Fibroblast of skin of abdomen (primary cell): ENCODE measurements around the gene RAB6B.

ENCODE experiments used
- DNase-seq: peaks from one replicate; pipeline ENCODE4 v3.0.0-alpha.2; 2013

The RAB6B gene

DNA sequence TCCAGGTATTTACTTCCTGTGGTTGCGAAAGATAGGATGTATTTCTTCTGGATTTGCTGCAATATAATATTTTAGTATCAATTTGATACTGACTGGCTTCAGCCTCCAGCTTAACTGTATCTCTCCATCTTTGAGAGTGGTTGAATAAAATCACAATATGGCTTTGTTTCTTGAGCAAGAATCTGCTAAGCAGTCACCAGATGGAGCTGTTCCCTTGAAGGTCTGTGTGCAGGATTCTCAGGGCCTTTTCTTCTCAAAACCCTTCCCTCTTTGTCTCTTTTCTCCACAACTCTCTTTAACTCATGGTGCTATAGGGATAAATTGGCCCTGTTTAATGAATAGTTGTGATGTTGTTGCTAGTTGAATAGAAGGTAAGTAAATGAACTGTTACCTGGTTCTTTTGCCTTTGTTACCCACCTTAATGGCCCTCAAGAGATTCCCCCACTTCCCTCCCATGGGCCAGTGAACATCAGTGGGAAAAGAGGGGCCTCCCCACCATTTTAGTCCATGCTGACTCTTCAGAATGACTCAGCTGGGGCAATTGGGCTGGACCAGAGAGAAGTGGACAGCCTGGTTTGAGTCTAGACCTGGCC lies 34.8 kb upstream of the RAB6B start:
- peak; percentile 70 for DNase-seq

DNA sequence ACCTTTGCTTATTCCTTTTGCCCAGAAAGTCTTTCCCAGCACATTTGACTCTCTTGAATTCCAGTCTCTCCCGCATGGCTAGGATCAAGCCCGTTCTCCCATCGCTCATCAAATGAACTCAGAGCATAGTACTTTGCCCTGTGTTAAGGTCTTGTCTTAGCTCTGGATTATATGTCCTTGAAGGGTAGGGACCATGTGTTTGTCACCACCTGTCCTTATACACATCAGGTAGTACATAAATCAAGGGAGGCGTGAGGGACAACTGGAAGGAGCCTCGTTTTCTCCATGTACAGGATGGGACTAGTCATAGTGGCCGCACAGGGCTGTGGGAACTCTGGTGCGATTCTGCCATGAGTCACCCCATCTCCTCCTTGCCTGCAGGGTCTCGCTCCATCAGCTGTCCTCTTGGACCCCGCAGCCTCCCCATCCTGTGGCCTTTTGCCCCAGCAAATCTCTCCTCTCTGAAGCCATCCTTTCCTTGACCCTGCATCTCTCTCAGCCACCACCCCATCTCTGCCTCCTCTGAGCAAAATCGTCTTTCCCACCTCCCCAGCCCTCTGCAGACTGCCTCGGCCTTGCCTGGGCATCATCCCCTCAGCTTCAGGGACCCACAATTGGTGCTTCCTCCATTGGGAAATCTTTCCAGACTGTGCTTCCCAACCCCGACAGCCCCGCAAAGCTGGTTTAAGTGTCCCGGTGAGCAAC lies 33.4 kb upstream of the RAB6B start:
- DNase-seq: no peak

DNA sequence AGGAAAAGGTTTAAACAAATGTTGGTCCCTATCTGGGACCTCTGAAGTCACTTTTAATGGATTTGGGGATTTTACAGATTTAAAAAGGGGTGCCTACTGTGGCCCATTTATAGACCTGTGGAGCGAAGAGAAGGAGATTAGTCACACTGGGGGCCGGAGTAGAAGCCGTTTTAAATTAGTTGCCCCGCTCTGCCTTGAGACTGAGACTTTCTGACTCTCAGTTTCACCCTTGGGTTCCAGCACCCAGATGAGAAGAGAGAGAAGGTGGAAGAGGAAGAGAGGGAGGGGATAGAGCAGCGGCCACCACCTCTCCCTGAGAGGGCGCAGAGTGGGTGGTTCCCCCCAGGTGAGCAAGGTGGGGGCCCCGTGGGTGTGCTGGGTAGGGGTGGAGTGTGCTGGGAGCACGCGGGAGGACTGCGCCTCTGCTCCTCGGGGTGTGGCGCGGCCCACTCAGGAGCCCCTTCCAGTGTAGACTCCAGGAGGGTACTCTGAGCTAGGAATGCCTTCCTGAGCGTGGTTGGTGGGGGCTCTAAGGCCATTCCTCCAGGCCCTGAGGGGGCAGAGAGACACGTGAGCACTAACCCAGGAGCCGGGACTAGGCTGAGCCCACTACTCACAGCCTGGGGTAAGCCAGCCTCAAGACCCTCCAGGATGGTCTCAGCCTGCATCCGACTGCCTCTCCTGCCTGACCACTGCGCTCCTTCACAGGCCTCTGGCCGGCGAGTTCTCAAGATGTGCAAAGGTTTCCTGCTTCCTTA lies 32.6 kb upstream of the RAB6B start:
- DNase-seq: no peak

DNA sequence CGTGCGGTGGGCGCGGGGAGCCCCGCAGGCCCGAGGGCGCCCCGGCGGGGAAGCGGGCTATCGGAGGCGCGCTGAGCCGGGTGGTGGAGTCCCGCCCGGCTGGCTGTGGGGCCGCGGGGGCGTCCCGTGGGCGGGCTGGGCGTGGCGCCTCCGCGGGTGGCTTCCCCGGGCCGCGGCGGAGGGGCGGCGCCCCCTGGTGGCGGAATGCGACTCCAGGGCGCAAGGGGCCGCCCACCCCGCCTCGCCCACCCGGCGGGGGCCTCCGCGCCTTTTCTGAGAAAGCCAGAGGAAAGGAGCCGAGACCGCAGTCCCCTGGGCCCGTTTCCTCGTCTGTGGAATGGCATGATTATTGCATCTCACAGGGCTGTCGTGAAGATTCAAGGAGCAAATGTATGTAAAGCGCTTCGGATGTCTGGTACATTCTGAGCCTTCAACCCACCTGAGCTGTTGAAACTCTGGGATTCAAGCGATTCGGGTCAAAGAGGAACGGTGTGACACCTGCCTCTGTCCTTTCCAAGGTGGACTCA lies 31.9 kb upstream of the RAB6B start:
- DNase-seq: peak; percentile 38

DNA sequence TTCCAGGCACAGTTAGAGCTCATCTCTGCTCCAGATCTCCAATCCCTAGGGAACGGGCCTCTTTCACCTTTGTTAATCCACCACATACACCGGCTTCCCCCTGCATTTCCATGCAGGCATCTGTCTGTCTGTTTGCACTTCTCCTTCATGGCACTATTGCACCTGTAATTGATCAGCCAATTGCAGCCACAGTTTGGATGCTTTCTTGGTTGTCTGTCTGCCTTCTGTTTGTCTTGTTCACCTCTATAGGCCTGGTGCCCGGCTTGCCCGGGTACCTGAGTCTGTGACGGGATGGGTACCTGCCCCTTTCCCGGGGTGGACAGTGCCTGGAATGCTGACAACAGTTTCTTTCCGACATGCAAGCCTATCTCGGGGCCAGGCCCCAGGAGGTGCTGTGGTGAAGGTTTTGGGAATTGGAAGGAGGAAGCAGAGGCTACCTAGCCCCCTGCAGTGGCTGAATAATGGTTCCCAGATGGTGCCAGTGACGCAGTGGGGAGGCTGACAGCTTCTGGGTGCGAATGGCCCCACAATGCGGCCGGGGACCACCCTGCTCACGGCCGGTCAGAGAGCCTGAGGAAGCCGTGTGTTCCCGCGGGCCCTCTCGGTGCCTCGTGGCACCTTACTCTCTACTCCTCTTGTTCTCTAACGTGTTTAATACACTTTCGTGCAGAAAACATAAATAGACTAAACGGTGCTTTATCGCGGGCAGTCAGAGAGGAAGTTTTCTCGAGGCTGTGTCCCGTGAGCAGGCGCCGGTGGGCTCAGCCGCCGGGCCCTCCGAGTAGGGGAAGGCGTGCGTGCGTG lies 31.3 kb upstream of the RAB6B start:
- DNase-seq: peak; percentile 46

DNA sequence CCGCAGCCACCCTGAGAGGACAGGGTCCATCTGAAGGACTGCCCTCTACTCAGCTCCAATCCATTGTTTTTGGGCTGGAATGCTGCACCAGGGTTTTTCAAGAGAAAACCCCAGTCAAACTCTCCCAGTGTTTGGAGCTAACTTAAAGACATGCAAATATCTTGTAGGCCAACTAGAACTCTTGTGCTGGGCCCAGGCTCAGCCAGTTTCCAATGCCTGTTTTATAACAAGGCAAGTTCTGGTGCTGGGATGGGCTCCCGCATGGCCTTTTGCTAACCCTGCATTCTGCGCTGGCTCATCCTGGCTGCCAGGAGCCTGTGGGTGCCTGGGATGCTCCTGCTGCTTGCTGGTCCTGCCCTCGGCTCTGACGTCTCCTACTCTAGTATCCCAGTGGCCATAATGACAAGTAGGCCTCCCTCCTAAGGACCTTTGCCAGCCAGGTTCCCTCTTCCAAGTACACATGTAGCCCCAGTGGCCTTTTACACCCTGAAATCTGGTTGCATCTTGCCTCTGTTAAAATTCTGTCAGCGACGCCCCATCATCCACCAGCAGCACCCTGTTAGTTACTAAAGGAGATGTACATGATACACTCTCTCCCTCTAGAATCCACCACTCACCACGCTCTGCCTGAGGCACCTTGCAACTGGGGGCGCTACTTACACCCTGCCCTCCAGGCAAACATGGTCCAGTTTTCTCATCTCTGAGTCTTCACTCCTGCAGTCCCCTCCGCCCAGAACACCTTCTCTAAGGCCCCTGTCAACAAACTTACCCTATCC lies 30.5 kb upstream of the RAB6B start:
- DNase-seq: no peak

DNA sequence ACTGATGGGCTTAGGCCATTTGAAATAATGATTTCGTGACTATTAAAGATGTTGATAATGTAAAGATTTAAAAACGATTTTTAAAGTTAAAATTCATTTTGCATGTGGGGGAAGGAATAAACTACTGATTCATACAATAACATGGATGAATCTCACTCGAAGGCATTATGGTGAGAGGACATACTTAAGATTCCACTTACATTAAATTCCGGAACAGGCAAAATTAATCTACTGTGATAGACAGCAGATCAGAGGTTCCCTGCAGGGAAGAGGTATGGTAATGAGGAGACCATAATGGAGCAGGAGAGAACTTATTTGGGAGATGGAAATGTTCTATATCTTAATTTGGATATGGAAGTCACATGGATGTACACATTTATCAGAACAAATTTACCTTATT lies 28.4 kb upstream of the RAB6B start:
- DNase-seq: peak; percentile 53

DNA sequence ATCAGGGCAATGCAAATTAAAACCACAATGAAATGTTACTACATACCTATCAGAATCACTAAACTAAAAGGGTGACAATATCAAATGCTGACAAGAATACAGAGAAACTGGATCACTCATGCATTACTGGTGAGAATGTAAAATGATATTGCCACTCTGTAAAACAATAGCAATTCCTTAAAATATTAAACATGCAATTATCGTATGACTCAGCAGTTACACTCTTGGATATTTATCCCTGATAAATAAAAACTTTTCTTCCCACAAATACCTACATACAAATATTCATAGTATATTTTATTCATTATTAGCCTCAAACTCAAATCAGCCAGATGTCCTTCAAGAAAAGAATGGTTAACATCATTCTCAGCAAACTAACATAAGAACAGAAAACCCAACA lies 25.9 kb upstream of the RAB6B start:
- no peak for DNase-seq

DNA sequence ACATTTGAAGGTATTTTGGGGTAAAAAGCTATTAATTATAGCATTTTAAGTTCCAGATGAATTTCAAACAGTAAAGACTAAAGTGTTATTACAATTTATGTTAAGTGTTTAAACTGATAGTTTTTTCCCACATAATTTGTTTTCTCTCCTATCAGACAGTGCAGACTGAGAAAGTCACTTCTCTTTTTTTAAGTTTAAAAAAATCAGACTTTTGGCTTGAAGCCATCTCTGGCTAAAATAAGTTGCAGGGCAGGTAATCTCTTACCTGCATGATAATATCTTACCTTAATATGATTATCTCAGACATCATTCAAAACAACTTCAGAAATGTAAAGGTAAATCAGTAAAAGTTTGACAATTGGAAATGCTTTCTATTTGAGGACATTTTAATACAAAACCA lies 21.5 kb upstream of the RAB6B start:
- no peak for DNase-seq

DNA sequence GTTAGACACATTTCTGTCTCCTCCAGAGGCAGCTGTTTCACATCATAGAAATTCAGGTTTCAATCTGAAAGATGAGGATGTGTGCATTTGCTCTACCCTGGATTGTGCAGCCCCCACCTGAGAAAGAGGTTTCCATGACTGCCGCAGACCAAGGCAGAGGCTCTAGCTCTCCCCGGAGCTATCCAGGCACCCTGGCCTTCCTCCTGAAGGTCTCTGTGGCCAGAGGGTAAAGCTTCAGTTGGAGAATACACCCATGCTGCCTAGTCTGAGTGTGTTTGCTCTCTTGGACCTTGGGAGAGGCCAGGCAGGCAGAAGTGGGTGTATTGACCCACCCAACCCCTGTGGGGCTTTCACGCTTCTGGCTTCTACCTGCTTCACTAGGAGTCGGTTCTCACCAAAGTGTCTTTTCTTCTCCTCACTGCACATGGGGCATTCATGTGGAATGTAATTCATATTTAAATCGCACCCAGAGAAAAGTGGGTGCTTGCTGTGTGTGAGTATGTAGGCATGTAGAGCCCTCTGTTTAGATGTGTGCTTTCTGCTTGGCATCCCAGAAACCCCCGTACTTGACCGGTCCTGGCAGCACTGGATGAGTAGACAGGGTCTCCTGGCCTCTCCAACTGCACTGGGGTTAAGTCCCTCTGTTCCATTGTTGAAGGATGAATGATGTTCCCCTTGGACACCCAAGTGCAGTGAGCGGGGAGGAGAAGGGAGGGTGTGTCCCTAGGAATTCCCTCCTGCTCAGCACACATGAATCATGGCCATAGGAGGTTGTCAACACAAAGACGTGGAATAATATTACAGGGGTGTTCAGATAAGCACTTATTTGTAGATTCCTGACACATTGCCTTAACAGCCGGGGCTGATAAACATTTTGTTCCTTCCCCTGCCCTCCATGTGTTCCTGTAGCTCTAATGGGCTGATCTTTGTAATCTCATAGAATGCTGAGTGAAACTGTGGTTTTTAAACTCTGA lies 20.3 kb upstream of the RAB6B start:
- DNase-seq: no peak

DNA sequence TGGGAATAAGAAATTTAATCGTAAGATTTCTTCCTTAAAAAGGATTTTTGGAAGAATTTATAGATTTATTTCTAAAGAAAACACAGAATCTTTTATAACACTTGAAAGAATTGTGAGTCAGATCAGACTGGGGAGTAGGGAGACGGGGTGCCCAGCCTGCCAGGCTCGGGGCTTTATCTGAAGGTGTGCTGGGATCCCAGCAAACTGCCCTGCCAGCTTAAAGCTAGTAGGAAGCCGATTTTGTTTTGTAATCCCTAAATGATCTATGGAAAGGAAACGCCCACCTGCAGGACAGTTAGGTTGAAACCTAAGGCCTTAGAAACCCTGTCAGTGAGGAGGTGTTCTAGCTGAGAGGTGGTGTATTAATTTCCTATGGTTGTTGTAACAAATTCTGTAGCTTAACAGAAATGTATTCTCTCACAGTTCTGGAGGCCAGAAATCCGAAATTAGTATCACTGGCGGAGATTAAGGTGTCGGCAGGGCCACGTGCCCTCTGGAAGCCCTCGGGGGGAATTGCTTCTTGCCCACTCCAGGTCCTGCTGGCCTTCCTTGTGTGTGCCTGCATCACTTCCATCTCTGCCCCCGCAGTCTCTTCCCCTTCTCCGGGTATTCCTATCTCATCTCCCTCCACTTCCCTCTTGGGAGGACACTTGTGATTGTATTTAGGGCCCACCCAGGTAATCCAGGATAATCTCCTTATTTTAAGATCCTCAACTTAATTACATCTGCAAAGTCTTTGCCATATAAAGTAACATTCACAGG lies 19.3 kb upstream of the RAB6B start:
- no peak for DNase-seq

DNA sequence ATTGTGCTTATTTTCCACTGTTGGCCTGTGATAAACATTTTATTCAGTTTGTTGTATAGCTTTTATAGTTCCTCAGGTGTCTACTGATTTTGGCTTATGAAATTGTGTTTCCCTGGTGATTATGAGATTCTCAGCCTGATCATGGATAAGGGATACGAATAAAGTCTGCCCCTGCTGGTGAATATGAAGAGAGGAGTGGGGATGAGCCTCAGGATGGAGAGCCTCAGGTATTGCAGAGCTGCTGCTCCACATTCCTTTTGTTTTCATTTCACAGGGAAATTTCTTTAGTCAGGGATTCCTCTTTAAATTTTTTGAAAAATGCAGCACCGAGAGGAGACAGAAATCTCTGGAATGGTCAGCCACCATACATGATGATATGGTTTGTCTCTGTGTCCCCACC lies 14.7 kb upstream of the RAB6B start:
- DNase-seq: no peak

DNA sequence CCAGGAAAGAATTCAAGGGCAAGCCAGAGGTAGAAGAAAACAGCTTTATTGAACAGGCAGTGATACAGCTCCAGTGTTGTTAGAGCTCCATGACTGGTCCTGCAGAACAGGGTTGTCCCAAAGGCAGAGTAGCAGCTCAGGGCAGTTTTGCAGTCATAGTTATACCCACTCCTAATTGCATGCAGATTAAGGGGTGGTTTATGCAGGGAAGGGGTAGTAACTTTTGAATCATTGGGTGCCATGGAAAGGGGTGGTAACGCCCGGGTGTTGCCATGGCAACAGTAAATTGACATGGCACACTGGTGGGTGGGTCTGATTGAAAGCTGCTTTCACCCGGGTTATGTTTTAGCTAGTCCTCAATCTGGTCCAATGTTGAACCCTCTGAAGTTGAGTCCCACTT lies 9.7 kb upstream of the RAB6B start:
- DNase-seq: no peak

DNA sequence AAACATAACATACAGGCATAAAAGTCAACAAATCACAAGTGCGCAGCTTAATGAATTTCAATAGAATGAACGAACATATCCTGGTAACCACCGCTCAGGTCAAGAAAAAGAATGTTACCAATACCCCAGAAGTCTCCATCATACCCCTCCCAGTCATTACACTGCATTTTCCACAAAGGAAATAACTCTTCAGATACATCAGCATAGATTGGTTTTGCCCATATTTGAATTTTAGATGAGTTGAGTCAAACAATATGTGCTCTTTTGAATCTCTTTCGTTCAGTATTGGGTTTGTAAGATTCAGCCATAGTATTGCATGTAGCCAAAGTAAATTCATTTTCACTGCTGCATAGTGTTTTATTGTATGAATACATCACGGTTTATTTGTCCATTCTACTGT lies 6.2 kb upstream of the RAB6B start:
- DNase-seq: no peak

DNA sequence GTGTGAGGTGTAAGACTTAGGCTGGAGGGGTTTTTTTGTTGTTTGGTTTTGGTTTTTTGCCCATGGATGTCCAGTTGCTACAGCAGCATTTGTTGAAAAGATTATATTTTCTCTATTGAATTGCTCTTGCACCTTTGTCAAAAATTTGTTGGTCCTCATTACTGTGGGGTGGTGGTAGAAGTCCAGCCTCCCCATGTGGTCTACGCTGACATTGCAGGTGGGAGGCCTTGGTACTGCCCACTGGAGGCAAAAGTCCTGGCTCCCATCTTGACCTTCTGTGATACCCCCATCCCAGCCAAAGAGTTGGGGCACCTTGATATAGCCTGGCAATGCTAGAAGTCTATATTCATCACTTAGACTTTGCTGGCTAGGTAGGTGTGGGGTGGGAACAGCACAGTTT lies 5.4 kb upstream of the RAB6B start:
- no peak for DNase-seq

DNA sequence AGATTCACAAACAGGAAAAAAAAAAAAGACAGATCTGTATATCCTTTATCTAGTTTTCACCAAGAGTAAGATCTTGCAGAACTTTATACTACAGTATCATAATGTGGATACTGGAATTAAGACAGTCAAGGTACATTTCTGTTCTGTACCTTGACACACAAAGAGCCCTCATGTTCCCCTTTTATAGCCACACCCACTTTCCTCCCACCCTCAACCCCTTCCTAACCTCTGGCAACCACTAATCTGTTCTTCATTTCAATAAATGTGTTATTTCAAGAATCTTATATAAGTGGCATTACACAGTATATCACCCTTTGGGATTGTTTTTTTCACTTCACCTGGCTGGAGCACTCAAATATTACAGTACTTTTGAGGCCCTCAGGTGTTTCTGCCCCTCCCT lies 3.6 kb upstream of the RAB6B start:
- no peak for DNase-seq

DNA sequence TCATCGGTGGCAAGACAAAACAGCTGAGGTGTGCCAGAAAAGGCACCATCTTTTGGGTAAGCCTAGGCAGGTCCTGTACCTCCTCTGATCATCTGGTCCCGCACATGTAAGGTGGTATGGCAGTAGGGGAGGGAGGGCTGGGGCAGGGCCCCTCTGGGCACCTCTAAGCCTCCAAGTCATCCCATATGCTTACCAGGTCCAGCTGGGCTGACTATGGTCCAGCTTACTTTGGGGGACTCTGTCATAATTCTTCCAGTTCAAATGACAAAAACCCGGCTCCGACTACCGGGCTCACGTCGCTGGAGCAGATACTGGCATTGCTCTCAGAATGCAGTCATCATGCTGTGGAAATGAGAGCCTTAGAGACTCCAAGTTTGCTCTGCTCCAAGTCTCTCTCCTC lies 1.9 kb upstream of the RAB6B start:
- DNase-seq: no peak

DNA sequence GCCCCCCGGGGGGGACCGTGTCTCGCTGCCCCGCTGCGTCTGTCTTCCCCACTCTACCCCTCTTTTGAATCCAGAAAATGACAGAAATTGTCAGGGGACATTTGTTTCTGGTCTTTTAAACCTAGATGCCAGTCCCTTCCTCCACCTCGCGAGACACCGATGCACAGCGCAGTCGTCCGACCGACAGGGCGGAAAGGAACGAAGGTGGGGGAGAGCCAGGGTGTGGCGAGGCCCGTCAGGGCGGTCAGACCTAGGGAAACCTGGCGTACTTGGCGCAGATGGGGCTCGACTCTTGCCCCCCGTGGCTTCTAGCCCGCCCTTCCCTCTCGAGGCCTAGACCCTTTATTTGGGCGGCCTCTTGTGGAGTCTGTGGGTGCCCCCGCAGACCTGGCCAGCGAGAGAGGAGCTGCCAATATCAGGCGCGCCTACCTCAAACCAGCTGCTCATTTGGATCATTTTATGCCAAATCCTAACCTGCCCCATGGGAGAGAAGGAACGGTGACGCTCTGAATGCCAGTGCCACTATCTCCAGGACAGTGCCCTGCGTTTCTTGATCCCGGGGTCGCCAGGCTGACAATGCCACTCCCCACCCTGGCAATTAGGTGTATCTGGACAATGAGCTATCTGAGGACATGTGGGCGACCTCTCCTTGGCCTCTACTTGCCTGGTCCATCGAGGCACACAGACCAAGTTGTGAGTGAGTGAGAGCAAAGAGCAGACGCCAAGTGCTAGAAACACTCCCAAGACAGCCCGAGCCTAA lies 500 bp upstream of the RAB6B start:
- DNase-seq: no peak
